Activated CD8-positive, alpha-beta memory T cell treated with anti-CD3 and anti-CD28 coated beads, Interleukin-2, amount 50 U/mL, for 48 hours (primary cell): ENCODE measurements around the gene SREBF2.
A peak's percentile ranks its signal among the peaks of the same experiment; 100 is the strongest.

ENCODE experiments used
- DNase-seq: peaks from one replicate; pipeline ENCODE4 v3.0.0-alpha.2; 2020

The SREBF2 gene

GRCh38 chr22:41923595-41924276 lies 90.8 kb downstream of the SREBF2 start:
- no peak for DNase-seq

DNA sequence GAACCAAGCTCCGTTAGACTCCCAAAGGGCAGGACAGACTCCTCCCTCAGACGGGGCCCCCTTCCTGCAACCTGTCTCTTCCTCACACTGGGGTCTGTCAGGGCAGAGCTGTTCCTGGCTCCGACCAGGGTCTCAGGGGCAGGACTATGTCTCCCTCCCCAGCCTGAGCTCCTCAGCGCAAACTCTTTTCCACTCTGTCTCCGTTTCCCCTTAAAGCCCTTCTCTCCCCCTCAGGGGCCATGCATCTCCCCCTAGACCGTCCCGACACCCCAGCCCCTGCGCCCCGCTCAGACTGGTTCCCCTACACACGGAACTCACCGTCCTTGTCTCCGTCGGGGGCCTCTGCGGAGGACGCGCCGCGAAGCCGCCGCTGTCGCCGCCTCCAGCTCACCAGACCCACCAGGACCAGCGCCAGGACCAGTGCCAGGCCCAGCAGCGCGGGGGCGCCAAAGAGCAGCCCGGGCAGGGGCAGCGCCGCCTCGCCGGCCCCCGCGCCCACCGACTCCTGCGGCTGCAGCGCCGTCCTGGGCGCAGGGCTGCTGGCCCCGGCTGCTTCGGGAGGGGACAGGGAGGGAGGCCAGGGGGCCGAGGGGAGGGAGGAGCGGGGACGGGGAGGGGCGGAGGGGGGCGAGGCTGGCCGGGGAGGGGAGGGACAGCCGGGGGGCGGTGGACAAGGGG lies 93.0 kb downstream of the SREBF2 start:
- peak; percentile 90 for DNase-seq

- no peak for DNase-seq
Measured at GRCh38 chr22:41927813-41928212, 94.9 kb downstream of the SREBF2 start.

- DNase-seq, result no peak
Measured at GRCh38 chr22:41928593-41929417, 95.9 kb downstream of the SREBF2 start.

GRCh38 chr22:41929418-41929810 lies 96.5 kb downstream of the SREBF2 start:
- DNase-seq, result no peak

DNA sequence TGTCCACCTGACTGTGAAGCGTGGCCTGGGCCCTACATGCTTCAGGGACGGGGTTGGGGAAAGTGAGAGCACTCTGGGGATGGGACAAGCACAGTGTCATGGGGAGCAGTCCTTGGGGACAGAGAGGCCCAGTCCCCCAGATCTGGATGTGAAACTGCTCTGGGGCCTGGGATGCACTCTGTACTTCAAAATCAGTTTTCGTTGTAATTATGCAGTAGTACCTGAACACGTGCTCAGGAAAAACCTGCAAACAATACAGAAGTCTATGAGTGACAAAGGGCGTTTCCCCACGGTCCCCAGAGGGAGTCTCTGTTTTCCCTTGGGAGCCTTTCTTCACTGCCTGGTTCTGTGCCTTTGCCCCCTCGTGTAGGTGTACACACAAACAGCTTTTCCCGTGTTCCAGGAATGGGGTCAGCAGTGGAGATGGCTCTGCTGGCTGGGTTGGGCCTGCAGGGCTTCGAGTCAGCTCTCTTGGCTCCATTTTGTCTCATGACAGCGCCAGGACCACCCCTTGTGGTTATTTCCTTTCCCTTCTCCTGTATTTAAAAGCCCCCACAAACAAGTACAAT lies 98.9 kb downstream of the SREBF2 start:
- no peak for DNase-seq

DNA sequence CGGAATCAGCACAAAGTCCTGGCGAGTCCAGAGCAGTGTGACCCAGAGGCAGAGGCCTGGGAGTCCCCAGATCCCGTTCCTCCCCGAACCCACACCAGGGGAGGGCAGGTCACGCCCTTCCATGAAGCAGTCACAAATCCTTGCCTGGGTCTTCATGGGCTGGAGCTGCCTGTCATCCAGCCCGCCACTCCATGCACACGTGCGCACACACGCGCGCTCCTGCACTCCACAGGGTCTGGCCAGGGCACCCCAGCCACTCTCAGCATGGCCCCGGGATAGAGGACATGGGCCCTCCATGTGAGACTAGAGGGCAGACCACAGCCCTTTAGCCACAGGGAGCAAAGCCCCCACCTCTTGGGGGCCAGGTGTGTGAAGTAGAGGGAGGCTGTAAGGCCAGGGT lies 99.4 kb downstream of the SREBF2 start:
- DNase-seq, result no peak

DNA sequence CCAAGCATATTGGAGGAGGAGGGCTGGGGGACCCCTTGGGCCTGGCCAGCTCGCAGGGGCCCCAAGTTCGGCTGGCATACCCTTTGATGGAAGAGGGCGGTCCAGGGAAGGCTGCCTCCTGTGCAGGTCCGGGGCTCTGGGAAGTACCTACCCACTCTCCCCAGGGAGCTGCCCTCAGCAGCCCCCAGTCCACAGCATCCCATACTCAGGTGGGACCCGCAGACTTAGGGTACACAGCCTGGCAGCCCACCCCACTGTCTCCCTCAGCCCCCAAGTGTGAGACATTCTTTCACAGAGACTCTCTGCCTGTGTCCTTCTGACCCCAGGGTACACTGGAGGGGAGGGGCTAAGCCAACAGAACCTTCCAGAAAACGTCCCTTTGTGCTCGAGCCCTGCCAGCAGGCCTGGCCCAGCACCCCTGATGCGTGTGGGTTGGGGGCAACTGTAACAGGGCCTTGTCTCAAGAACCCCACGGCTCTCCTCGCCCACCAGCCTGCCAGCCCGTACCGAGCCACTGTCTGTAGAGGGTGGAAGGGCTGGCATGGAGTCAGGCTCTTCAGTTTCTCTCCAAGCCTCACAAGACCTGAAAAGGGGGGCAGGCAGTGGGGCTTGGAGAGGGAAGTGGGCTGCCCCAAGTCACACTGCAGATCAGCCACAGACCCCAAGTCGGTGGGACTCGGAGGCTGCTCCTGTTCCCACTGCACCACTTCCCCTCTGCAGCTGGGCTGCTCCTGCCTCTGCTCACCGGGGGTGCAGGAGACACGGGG lies 100.7 kb downstream of the SREBF2 start:
- DNase-seq, result no peak

DNA sequence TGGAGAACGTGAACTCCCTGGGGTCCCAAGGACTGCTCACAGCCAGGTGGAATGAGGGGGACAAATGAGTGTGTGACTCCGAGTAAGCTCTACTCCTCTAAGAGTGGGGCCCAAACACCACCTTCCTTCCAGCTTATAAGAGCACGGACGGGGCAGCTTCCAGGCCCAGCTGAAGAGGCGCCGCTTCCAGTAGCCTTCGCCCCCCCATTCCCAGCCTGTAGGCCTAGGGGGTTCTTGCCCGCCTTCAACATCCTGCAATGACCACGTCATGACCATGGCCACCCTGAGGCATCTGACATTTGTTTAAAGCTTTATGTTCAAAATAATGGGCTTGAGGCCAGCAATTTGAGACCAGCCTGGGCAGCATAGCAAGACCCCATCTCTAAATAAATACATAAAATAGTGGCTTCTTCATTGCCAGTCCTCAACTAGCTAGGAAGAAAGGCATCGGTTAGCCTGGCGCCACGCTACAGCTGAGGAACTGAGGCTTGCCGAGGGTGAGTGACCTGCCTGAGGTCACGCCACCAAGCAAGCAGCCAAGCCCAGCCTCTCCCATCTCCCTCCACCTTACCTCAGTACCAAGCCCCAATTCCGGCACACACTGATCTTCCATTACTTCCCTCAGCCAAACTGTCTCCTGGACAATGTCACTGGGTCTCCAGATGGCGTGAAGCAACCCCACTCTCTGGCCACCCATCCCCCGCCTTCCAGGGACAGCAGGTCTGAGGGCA lies 101.5 kb downstream of the SREBF2 start:
- no peak for DNase-seq

GRCh38 chr22:41935015-41935351 lies 102.1 kb downstream of the SREBF2 start:
- DNase-seq, result no peak

GRCh38 chr22:41935509-41935908 lies 102.6 kb downstream of the SREBF2 start:
- no peak for DNase-seq

- DNase-seq, result no peak
Measured at GRCh38 chr22:41936894-41937169, 103.9 kb downstream of the SREBF2 start.

DNA sequence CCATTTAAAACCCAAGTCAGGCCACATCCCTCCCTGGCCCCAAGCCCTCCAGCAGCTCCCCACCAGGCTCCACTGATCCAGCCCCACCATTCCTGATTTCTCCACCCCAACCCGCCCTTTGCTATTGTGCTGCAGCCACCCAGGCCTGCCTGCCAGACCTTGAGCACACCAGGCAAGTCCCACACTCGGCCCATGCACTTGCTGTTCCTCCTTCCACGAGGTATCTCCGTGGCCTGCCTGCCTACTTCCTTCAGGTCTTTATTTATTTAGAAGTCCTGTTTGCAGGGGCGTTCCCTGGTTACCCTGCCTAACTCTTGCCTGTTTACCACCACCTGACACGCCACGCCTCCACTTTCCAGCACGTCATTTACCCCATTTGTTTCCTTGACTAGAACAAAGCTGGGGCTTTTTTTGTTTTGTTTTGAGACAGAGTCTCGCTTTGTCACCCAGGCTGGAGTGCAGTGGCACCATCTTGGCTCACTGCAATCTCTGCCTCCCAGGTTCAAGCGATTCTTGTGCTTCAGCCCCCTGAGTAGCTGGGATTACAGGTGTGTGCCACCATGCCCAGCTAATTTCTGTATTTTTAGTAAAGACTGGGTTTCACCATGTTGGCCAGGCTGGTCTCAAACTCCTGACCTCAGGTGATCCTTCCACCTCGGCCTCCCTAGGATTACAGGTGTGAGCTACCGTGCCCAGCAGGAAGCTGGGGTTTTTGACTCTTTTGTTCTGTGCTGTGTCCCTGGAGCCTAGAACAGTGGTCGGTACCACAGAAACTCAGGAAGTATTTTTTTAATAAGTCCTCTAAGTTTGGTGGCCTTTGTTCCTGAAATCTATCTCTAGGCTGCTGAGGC lies 107.3 kb downstream of the SREBF2 start:
- peak; percentile 90 for DNase-seq

DNA sequence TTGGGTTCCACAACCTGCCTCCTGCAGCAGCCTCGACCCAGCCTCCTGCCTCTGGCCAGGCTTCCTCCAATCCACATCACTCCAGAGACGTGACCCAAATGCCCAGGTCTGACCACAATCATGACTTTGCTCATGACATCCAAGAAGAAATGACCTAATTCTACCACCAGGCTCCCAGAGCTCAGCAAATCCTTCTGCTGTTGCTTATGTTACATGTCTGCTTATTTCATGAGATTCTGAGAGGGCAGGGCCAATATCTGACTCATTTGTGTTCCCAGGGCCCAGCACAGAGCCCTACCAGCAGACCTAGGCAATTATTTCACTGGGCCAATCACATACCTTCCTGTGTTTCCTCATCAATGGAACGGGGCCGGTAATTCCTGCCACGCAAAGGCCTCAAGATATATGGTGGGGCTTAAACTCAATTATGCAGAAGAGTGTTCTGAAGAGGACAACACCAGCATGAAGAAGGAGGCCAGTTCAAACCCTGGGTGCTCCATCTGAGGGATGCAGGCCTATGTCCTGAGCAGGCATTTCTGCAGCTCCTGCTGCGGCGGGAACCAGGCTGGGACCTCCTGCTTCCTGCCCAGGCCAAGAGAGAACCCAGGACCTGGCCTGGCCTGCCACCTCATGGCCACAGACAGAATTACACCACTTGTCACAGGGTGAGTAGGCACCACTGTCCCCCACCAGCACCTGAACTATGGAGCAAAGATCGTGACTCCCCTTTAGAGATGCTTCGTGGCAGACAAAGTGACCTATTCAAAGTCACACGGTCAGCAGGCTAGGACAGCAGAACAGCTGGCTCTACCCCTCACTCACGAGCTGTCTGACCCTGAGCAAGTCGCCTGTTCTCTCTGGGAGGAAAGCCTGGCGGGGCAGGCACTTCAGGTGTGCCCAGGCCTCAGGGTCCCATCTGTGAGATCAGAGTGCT lies 108.2 kb downstream of the SREBF2 start:
- DNase-seq, result peak; percentile 90

DNA sequence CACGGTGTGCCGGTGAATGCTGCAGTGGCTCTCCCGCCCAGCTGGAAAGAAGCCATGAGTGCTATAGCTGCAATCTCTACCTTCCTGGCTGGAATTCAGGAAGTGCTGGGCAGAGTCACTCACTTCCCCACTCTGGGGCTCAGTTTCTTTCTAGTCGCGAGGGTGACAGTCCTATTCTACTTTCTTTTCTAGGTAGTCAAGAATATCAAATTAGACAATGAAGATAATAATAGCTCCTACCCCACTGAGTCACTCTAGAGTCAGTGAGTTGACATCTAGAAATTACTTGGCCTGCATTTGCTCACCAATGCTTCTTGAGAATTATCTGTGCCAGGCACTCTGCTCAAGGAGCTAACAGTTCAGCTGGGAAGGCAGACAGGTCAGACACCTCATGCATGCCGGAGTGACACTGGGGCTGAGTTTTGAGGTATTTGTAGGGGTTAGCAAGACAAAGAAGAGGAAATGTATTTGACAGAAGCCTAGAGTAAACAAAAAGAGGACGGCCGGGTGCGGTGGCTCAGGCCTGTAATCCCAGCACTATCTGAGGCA lies 110.8 kb downstream of the SREBF2 start:
- no peak for DNase-seq

DNA sequence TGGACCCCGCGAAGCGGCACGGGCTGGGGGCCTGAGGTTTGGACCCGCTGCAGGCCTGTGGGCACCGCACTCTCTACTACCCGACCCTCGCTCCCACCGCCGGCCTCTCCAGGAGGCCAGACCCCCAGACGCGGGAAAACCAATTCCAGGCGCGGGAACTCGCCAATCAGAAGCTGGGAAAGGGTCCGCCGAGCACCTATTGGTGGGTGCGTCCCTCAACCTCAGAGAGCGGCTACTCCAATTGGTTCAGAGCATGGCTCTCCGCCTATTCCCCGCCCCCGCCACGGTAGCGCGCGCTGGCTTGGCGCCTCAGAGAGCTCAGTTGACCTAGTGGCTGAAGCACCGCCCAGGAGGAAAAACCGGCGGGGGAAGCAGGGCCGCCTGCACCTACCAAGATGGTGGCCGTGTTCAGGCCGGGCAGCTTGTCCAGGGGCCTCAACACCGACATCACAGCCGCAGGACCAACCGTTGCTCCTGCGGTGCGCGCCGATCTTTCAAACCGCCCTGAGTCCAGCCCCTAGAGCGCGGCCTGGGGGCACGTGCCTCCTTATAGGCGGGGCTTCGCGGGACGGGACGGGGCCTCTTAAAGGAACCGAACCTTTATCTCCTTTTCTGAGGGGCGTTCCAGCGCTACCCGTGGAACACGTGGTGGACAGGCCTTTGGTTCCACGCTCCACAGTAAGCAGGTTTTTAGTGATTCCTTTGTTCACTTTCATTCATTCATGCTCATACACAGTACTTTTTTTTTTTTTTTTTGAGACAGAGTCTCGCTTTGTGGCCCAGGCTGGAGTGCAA lies 113.9 kb downstream of the SREBF2 start, which contains the start of gene CENPM:
Gene CENPM (minus strand): TSS at position 524 of the 795 bp plus-strand sequence. CDS start 76 bp downstream, at position 448.
- DNase-seq, result peak; percentile 96

GRCh38 chr22:41947424-41948080 lies 114.6 kb downstream of the SREBF2 start:
- DNase-seq, result no peak

- no peak for DNase-seq
Measured at GRCh38 chr22:41948142-41948541, 115.2 kb downstream of the SREBF2 start.
